ENCODE measurements around the gene TMEM258.

- TF ChIP-seq EP300 (IDR thresholded peaks at IDR 0.05; ENCODE audit: borderline replicate concordance) (no peak), RAD21 (IDR thresholded peaks at IDR 0.05; ENCODE audit: low read depth) (no peak), USF1 (IDR thresholded peaks at IDR 0.05) (no peak), CREB1 (IDR thresholded peaks at IDR 0.05; ENCODE audit: low read depth) (no peak), TCF12 (IDR thresholded peaks at IDR 0.05; ENCODE audit: low read depth) (no peak), NFIC (IDR thresholded peaks at IDR 0.05) (no peak), FOXM1 (IDR thresholded peaks at IDR 0.05; ENCODE audit: borderline replicate concordance, low read depth) (no peak), CEBPB (IDR thresholded peaks at IDR 0.05) (no peak), REST (IDR thresholded peaks at IDR 0.05; ENCODE audit: low read depth) (no peak), ZBTB7A (IDR thresholded peaks at IDR 0.05; ENCODE audit: low read depth) (no peak), EGR1 (IDR thresholded peaks at IDR 0.05) (no peak), TEAD4 (IDR thresholded peaks at IDR 0.05) (no peak), YY1 (IDR thresholded peaks at IDR 0.05; ENCODE audit: low read depth) (no peak)
Observed at GRCh38 chr11:61753672-61754071, 38.7 kb downstream of the TMEM258 start.

Data from Ishikawa (cell line).